ENCODE results near the gene RABGAP1. TPM values are rescaled to one million over a fixed set of nuclear protein-coding genes. Genes with fewer than 3 reads are reported as not detected.

The RABGAP1 gene
- total and polyA plus RNA-seq, 10 of the 15 experiments (the other 5 are each of a cell fraction or from before 2014, with no cell fraction given), result 2.6 to 31.6 (median 12.5) TPM

DNA sequence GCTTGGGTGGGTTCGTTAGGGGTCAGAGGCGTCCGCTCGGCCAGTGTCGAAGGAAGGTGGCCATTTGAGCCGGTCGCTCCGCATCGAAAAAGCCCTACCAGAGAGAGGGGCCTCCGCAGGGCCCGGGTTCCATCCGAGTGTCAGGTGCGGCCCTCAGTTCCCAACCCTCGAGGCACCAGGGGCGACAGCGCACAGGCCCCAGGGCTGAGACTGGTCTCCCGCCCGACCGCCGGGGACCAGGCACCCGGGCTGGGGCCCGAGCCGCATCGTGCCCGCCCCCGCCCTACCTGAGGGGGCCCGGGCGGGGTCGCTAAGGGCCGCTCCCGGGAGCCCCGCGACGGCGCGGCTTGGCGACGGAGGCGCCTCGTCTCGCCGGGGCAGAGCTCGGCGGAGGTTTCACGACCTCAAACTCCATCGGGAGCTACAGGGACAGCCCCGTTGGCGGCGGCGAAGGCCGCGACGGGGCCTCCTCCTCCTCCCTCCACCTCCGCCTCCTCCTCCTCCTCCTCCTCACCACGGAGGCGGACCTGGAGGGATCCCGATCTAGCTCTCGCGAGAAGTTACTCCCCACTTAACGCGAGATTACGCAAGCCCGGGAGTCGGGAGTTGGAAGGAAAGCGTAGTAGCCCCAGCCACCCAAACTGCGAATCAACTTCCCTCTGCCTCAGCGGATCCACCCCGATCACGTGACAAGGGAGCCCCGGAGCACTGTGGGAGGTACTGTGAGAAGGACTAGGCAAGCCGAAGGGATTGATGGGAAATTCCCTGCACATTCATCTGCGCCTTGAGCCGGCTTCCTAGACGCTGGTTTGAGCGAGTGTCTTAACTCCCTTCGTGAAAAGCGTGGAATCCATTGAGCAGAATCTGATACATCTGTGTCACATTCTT lies 35.8 kb upstream of the RABGAP1 start, which contains the start of gene RC3H2 (continued):
- TF ChIP-seq MTA3 (IDR thresholded peaks at IDR 0.05; ENCODE audit: borderline replicate concordance, low read length) (no peak), EED (IDR thresholded peaks at IDR 0.05; ENCODE audit: low read depth) (0 out of 2 replicates have a peak, but pooled peaks have one; percentile 37), CBX3 (IDR thresholded peaks at IDR 0.05; ENCODE audit: borderline replicate concordance, low read depth) (no peak), ATF7 (IDR thresholded peaks at IDR 0.05; ENCODE audit: low read depth) (peak; percentile 74), RUNX3 (IDR thresholded peaks at IDR 0.05; ENCODE audit: low read length) (0 out of 2 replicates have a peak, but pooled peaks have one; percentile 30), STAT1 (conservative IDR thresholded peaks at IDR 0.05) (no peak), REST (IDR thresholded peaks at IDR 0.05; ENCODE audit: low read depth, low read length) (no peak), DPF2 (IDR thresholded peaks at IDR 0.05) (peak; percentile 86), HDAC6 (IDR thresholded peaks at IDR 0.05; ENCODE audit: unreplicated experiment) (no peak), HCFC1 (IDR thresholded peaks at IDR 0.05; ENCODE audit: low read length) (peak; percentile 75), POU2F2 (IDR thresholded peaks at IDR 0.05; ENCODE audit: borderline replicate concordance, low read depth, low read length) (peak; percentile 77; the same call in 2 of the 3 replicates), CEBPB (IDR thresholded peaks at IDR 0.05; ENCODE audit: borderline replicate concordance in 1 of 2, low read depth in 2 of 2, low read length in 2 of 2) (peak in 1 of 2 experiments; percentile 57; a peak in 2 of 4 replicates), ZBED1 (IDR thresholded peaks at IDR 0.05; ENCODE audit: borderline replicate concordance) (no peak), ASH2L (IDR thresholded peaks at IDR 0.05; ENCODE audit: borderline replicate concordance, low read depth) (peak; percentile 92; the same call in 1 of the 2 replicates), KDM1A (IDR thresholded peaks at IDR 0.05; ENCODE audit: borderline replicate concordance) (no peak), ZNF207 (IDR thresholded peaks at IDR 0.05; ENCODE audit: borderline replicate concordance) (peak; percentile 67; the same call in 1 of the 2 replicates), NKRF (conservative IDR thresholded peaks at IDR 0.05) (peak; percentile 79), TCF3 (IDR thresholded peaks at IDR 0.05; ENCODE audit: borderline replicate concordance, insufficient read depth, low read depth, low read length) (0 out of 2 replicates have a peak, but pooled peaks have one; percentile 32), CREB1 (IDR thresholded peaks at IDR 0.05; ENCODE audit: low read depth) (peak; percentile 56; the same call in 1 of the 2 replicates), CREM (IDR thresholded peaks at IDR 0.05; ENCODE audit: low read depth) (peak; percentile 72)
- TF ChIP-seq, protein P1, sequence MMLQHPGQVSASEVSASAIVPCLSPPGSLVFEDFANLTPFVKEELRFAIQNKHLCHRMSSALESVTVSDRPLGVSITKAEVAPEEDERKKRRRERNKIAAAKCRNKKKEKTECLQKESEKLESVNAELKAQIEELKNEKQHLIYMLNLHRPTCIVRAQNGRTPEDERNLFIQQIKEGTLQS (IDR thresholded peaks at IDR 0.05; ENCODE audit: borderline replicate concordance, extremely low read depth, low read depth, low read length), result peak; percentile 77; the same call in 1 of the 2 replicates
- TF ChIP-seq, protein P2, sequence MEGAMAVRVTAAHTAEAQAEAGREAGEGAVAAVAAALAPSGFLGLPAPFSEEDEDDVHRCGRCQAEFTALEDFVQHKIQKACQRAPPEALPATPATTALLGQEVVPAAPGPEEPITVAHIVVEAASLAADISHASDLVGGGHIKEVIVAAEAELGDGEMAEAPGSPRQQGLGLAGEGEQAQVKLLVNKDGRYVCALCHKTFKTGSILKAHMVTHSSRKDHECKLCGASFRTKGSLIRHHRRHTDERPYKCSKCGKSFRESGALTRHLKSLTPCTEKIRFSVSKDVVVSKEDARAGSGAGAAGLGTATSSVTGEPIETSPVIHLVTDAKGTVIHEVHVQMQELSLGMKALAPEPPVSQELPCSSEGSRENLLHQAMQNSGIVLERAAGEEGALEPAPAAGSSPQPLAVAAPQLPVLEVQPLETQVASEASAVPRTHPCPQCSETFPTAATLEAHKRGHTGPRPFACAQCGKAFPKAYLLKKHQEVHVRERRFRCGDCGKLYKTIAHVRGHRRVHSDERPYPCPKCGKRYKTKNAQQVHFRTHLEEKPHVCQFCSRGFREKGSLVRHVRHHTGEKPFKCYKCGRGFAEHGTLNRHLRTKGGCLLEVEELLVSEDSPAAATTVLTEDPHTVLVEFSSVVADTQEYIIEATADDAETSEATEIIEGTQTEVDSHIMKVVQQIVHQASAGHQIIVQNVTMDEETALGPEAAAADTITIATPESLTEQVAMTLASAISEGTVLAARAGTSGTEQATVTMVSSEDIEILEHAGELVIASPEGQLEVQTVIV (IDR thresholded peaks at IDR 0.05; ENCODE audit: borderline replicate concordance, partially characterized antibody), result no peak
